Sigmoid colon (tissue), 3 donors: ENCODE data around the gene ZMYND19.

Experiments used
- CTCF ChIP-seq, 4 experiments: fragments of 450-650 bp in 3 of 4; fragments of 200-600 bp in 1 of 4; IDR thresholded peaks; one replicate each; pipeline ENCODE4 v1.5.1; 2016 to 2019; ENCODE audit warnings: antibody characterized with exemption in 4 of 4, mild to moderate bottlenecking in 3 of 4, moderate library complexity in 2 of 4
- POLR2A ChIP-seq, 2 donors: fragments of 450-650 bp; IDR thresholded peaks; one replicate each; pipeline ENCODE4 v1.6.1; 2016; ENCODE audit warnings: antibody characterized with exemption in 2 of 2, mild to moderate bottlenecking in 2 of 2, moderate library complexity in 2 of 2

GRCh38 chr9:137639303-137640051, 49.2 kb upstream of the ZMYND19 start:
- TF ChIP-seq CTCF (IDR thresholded peaks at IDR 0.05) (no peak), POLR2A (IDR thresholded peaks at IDR 0.05) (no peak)
